GM18498 (cell line): Measurements from ENCODE around the gene TIMM9.
"Not testable (repeated sequence)": the region's sequence is repeated elsewhere in the genome, so short reads cannot be mapped to it uniquely, and the experiment has no call there.

ENCODE experiments used
- ATAC-seq: cut with Tn5 transposase; IDR thresholded peaks from one replicate; pipeline ENCODE4 v1.9.1; 2021; ENCODE audit warnings: mild to moderate bottlenecking, moderate library complexity; ENCODE audit not compliant: unreplicated experiment

TIMM9 gene

DNA sequence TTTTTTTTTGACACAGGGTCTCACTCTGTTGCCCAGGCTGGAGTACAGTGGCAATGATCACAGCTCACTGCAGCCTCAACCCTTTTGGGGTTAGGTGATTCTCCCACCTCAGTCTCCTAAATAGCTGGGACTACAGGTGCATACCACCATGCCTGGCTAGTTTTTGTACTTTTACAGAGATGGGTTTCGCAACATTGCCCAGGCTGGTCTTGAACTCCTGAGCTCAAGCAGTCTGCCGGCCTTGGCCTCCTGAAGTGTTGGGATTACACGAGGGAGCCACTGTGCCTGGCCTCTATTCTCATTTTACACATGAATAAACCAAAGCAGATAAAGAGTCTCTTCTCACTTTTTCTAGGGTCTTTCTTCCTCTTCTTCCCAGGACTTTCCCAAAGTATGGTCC is 28.4 kb downstream of the TIMM9 start:
- ATAC-seq, result no peak

GRCh38 chr14:58398495-58398894 is 28.8 kb downstream of the TIMM9 start:
- ATAC-seq, result no peak

DNA sequence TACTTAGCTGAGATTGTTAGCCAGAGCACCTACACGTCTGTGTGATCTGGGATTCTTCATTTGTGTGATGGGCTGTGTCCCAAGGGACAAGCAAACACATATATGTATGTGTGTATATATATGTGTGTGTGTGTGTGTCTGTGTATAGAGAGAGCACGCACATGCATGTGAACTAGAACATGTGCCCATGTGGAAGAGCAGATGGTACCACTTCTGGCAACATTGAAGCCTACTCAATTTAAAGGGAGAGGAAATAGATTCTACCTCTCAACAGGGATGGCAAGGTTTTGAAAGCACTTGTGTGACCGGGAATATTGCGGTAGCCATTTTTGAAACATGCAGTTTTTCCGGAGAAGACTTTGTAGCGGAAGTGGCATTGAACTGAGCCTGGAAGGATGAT is 30.2 kb downstream of the TIMM9 start:
- no peak for ATAC-seq

DNA sequence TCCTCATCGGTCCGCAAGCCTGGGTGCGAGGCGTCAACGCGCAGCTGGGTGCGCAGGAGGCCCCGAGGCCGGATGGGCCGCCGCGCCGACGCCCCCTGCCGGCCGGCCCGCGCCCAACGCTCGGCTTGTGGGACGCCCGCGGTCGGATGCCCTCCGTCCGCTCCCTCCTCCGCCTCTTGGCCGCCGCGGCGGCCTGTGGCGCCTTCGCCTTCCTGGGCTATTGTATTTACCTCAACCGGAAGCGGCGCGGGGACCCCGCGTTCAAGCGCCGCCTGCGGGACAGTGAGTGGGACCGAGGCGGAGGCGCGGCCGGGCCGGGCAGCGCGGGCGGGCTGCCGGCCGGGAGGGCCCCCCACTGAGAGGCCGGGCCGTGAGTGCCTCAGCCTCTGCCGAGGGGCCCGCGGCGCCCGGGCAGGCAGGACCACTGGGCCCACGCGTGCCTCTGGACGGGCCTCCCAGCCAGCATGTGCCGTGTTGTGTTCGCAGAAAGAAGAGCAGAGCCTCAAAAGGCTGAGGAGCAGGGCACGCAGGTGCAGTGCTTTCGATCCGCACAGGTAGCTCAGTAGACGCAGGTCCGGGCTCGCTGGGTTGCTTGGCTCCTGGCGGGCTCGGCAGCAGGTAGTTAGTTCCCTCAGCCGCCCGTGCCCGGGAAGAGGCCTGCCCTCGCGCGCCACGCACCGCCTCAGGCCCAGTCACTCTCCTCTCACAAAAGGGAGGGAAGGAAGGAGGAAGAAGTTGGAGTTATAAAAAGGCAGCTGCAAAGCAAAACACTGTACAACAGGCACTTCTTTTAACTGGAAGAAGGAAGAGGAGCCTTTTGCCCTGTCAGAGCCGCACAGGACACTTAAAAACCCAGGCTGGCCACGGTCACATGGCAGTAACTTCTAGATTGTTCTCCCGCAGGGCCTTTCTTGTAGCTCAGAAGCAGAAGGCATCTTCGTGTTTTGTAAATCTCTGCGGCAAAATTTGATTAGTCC is 31.2 kb downstream of the TIMM9 start, which contains the start of gene TOMM20L:
Gene TOMM20L (plus strand): TSS at position 119 of the 977 bp plus-strand sequence. CDS start 28 bp downstream, at position 147.
- ATAC-seq, result peak; percentile 96

GRCh38 chr14:58395562-58395811 is 31.8 kb downstream of the TIMM9 start:
- ATAC-seq, result no peak

GRCh38 chr14:58390830-58391229 is 36.5 kb downstream of the TIMM9 start:
- ATAC-seq, result no peak

DNA sequence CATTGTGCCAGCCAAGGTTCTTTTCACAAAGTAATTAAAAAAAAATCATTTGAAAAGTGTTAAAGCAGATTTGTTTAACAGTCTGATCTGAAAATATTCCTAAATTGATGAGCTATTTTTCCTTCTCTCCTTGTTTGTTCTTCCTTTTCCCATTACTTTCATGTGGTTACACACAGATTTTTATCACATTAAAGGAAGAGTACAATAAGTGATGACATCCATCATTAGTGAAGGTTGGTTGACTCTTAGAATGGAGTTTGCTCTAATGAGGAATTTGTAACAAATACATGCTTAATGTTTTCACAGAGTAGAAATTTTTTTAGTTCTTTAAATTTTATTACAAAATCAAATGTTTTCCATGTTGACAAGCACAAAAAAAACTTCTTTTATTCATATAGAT is 50.5 kb downstream of the TIMM9 start:
- ATAC-seq, result no peak

- no peak for ATAC-seq
Measured at GRCh38 chr14:58368956-58369355, 58.4 kb downstream of the TIMM9 start.

DNA sequence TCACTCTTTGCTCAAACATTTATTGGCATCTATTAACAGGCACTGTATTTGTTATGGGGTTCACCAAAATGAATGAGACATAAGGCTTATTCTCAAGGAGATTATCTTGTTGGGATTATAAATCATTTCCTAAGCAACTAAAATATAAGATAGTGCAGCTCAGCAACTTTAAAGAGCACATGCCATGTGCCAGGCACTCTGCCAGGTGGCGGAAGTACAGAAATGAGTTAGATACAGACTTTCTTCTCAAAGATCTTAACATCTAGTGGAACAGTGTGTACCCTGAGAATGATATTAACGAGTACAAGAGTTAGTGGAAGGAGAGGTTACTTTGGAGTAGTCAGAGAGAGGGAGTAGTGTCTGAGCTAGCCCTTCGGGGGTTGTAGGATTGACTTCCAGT is 60.0 kb downstream of the TIMM9 start:
- no peak for ATAC-seq

DNA sequence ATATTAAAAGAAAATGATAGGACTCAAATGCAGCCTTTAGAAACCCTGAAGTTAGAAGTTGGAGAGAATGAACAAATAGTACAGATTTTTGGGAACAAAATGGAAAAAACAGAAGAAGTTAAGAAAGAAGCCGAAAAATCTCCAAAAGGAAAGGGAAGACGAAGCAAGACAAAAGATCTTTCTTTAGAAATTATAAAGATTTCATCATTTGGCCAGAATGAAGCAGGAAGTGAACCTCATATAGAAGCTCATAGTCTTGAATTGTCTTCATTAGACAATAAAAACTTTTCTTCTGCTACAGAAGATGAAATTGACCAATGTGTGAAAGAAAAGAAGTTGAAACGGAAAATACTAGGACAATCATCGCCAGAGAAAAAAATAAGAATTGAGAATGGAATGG is 63.0 kb downstream of the TIMM9 start:
- ATAC-seq, result no peak

- no peak for ATAC-seq
Measured at GRCh38 chr14:58362798-58363412, 64.4 kb downstream of the TIMM9 start.

DNA sequence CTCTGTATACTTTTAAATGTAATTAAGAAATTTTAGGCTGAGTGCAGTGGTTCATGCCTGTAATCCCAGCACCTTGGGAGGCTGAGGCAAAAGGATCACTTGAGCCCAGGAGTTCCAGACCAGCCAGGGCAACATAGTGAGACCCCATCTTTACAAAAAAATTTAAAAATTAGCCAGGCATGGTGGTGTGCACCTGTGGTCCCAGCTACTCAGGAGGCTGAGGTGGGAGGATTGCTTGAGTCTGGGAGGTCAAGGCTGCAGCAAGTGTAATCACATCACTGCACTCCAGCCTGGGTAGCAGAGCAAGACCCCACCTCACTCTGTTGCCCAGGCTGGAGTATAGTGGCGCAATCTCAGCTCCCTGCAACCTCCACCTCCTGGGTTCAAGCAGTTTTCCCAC is 65.1 kb downstream of the TIMM9 start:
- not testable (repeated sequence) for ATAC-seq
